ENCODE measurements around the gene MRAP.

MRAP gene

GRCh38 chr21:32350211-32350980 lies 51.7 kb downstream of the MRAP start:
- H3K4me3 ChIP-seq (ENCODE audit: insufficient read depth, low read length, poor library complexity, severe bottlenecking): no peak overlapping the region
- no peaks in the 10 kb centered on the region for H3F3A ChIP-seq (ENCODE audit: insufficient read depth)
- H3K27ac ChIP-seq (ENCODE audit: low read depth, low read length): no peak overlapping the region
- H3K9ac ChIP-seq (ENCODE audit: low read length): no peak overlapping the region
- H3K4me2 ChIP-seq (ENCODE audit: low read depth, low read length, poor library complexity, severe bottlenecking): no peak overlapping the region
- TF ChIP-seq EZH2phosphoT487 (conservative IDR thresholded peaks at IDR 0.05; ENCODE audit: low read length) (no peak), CTCF (IDR thresholded peaks at IDR 0.05; ENCODE audit: insufficient read depth, low read length, poor library complexity, severe bottlenecking) (no peak)
- H3K27me3 ChIP-seq (ENCODE audit: low read length): no peaks in the 10 kb centered on the region
- no peaks in the 10 kb centered on the region for H4K20me1 ChIP-seq (ENCODE audit: low read depth, low read length)
- no peaks in the 10 kb centered on the region for H3K79me2 ChIP-seq (ENCODE audit: insufficient read depth, low read length)
- no peak overlapping the region for H2AFZ ChIP-seq (ENCODE audit: low read depth, low read length, severe bottlenecking)
- no peaks in the 10 kb centered on the region for H3K9me3 ChIP-seq (ENCODE audit: insufficient read depth, low read length)
- H3K36me3 ChIP-seq (ENCODE audit: low read length): peaks cover 13% of the 10 kb centered on the region
- no peaks in the 10 kb centered on the region for H3K9me2 ChIP-seq (replicated peaks; ENCODE audit: insufficient read depth, low read length)

GRCh38 chr21:32350981-32351380 lies 52.3 kb downstream of the MRAP start:
- no peaks in the 10 kb centered on the region for H3K9me2 ChIP-seq (replicated peaks; ENCODE audit: insufficient read depth, low read length)
- peaks cover 7% of the 10 kb centered on the region; the same call in 1 of the 2 replicates for H3K36me3 ChIP-seq (ENCODE audit: low read length)
- no peak overlapping the region for H3K9ac ChIP-seq (ENCODE audit: low read length)
- H2AFZ ChIP-seq (ENCODE audit: low read depth, low read length, severe bottlenecking): no peak overlapping the region
- H3K27me3 ChIP-seq (ENCODE audit: low read length): no peaks in the 10 kb centered on the region
- H3K27ac ChIP-seq (ENCODE audit: low read depth, low read length): no peak overlapping the region
- H3K4me3 ChIP-seq (ENCODE audit: insufficient read depth, low read length, poor library complexity, severe bottlenecking): no peak overlapping the region
- H4K20me1 ChIP-seq (ENCODE audit: low read depth, low read length): no peaks in the 10 kb centered on the region
- no peaks in the 10 kb centered on the region for H3K9me3 ChIP-seq (ENCODE audit: insufficient read depth, low read length)
- TF ChIP-seq CTCF (IDR thresholded peaks at IDR 0.05; ENCODE audit: insufficient read depth, low read length, poor library complexity, severe bottlenecking): no peak
- no peak for TF ChIP-seq EZH2phosphoT487 (conservative IDR thresholded peaks at IDR 0.05; ENCODE audit: low read length)
- no peak overlapping the region for H3K4me2 ChIP-seq (ENCODE audit: low read depth, low read length, poor library complexity, severe bottlenecking)
- no peaks in the 10 kb centered on the region for H3K79me2 ChIP-seq (ENCODE audit: insufficient read depth, low read length)
- no peaks in the 10 kb centered on the region for H3F3A ChIP-seq (ENCODE audit: insufficient read depth)

DNA sequence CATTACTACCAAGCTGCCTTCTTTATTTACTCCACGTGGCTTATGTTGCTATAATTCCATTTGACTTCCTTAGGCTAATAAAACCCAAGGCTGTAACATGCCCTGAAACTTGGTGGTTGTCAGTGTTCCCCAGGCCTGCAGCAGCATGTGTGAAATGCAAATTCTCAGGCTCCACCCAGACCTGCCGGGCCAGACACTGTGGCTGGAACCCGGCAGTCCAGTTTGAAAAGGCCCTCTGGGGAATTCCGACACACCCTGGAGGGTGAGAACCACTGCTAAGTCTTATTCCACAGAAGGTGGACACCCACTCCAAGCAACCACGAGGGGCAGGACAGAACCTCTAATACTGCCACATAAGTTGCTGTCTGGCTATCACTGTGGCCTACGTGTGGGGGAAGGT lies 52.8 kb downstream of the MRAP start:
- no peak overlapping the region for H3K4me3 ChIP-seq (ENCODE audit: insufficient read depth, low read length, poor library complexity, severe bottlenecking)
- no peak overlapping the region for H2AFZ ChIP-seq (ENCODE audit: low read depth, low read length, severe bottlenecking)
- H3K79me2 ChIP-seq (ENCODE audit: insufficient read depth, low read length): no peaks in the 10 kb centered on the region
- H3K27ac ChIP-seq (ENCODE audit: low read depth, low read length): no peak overlapping the region
- no peak overlapping the region for H3K9ac ChIP-seq (ENCODE audit: low read length)
- TF ChIP-seq EZH2phosphoT487 (conservative IDR thresholded peaks at IDR 0.05; ENCODE audit: low read length) (no peak), CTCF (IDR thresholded peaks at IDR 0.05; ENCODE audit: insufficient read depth, low read length, poor library complexity, severe bottlenecking) (no peak)
- no peaks in the 10 kb centered on the region for H3F3A ChIP-seq (ENCODE audit: insufficient read depth)
- peaks cover 5% of the 10 kb centered on the region; the same call in 1 of the 2 replicates for H3K36me3 ChIP-seq (ENCODE audit: low read length)
- H3K4me2 ChIP-seq (ENCODE audit: low read depth, low read length, poor library complexity, severe bottlenecking): no peak overlapping the region
- no peaks in the 10 kb centered on the region for H4K20me1 ChIP-seq (ENCODE audit: low read depth, low read length)
- H3K9me3 ChIP-seq (ENCODE audit: insufficient read depth, low read length): no peaks in the 10 kb centered on the region
- H3K27me3 ChIP-seq (ENCODE audit: low read length): no peaks in the 10 kb centered on the region
- no peaks in the 10 kb centered on the region for H3K9me2 ChIP-seq (replicated peaks; ENCODE audit: insufficient read depth, low read length)

All from SU-DHL-6 (cell line).